HEK293T (cell line): Measurements from ENCODE around the gene SCN9A.

Experiments used
- ARNT ChIP-seq: fragments of 450-650 bp; IDR thresholded peaks from 2 replicates; pipeline ENCODE4 v1.6.1; 2017; ENCODE audit warnings: mild to moderate bottlenecking
- BHLHE40 ChIP-seq: fragments of 450-650 bp; IDR thresholded peaks from 2 replicates; pipeline ENCODE4 v1.6.1; 2016; ENCODE audit warnings: mild to moderate bottlenecking, moderate library complexity, borderline replicate concordance
- ELF4 ChIP-seq: fragments of 450-650 bp; IDR thresholded peaks from 2 replicates; pipeline ENCODE4 v1.6.1; 2017; ENCODE audit warnings: antibody characterized with exemption
- FOXA1 ChIP-seq: fragments of 450-650 bp; IDR thresholded peaks from 2 replicates; pipeline ENCODE4 v1.6.1; 2016; ENCODE audit warnings: mild to moderate bottlenecking
- FOXK2 ChIP-seq: fragments of 450-650 bp; IDR thresholded peaks from 2 replicates; pipeline ENCODE4 v1.6.1; 2016; ENCODE audit warnings: mild to moderate bottlenecking
- FOXM1 ChIP-seq: fragments of 450-650 bp; IDR thresholded peaks from 2 replicates; pipeline ENCODE4 v1.6.1; 2017; ENCODE audit warnings: mild to moderate bottlenecking, borderline replicate concordance
- L3MBTL2 ChIP-seq: fragments of 450-650 bp; conservative IDR thresholded peaks from 2 replicates; pipeline ENCODE4 v1.6.1; 2016; ENCODE audit warnings: mild to moderate bottlenecking
- NFRKB ChIP-seq: fragments of 450-650 bp; IDR thresholded peaks from 2 replicates; pipeline ENCODE4 v1.6.1; 2016; ENCODE audit warnings: mild to moderate bottlenecking, moderate library complexity
- SP1 ChIP-seq: fragments of 450-650 bp; IDR thresholded peaks from 2 replicates; pipeline ENCODE4 v1.6.1; 2017
- SUZ12 ChIP-seq: fragments of 450-650 bp; IDR thresholded peaks from 2 replicates; pipeline ENCODE4 v1.6.1; 2016; ENCODE audit warnings: mild to moderate bottlenecking
- TARDBP ChIP-seq: fragments of 450-650 bp; IDR thresholded peaks from 2 replicates; pipeline ENCODE4 v1.6.1; 2016
- ZNF384 ChIP-seq: fragments of 450-650 bp; IDR thresholded peaks from 2 replicates; pipeline ENCODE4 v1.6.1; 2016
- TF ChIP-seq, protein P1 (sequence below): fragments of 450-650 bp; IDR thresholded peaks from 2 replicates; pipeline ENCODE4 v1.6.1; 2016

DNA sequence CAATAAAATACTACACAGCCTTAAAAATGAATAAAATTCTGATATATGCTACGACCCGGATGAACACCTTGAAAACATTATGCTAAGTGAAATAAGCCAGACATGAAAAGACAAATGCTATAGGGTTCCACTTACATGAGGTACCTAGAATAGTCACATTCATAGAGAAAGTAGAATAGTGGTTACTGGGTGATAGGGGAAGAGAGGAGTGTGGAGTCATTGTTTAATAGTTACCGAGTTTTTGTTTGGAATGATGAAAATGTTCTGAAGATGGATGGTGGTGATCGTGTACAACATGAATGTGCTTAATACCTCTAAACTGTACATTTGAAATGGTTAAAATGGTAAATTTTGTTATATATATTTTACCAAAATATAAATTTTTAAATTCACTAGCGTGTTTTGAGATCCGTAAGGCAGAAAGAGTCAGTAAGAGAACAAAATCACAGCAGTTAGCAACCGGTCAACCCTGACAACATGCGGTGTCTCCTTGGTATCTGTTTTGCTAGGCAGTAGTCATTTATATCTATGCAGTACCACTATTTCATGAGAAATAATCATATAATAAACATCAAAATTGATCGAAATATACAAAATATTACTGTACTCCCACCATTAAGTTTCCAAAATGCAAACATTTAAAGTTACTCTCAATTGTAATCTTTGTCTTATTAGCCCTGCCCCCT is 11.1 kb downstream of the SCN9A start:
- no peak for TF ChIP-seq FOXK2
- TF ChIP-seq ARNT = no peak
- TF ChIP-seq SP1 = no peak
- no peak for TF ChIP-seq TARDBP
- no peak for TF ChIP-seq FOXA1
- TF ChIP-seq ELF4 = no peak
- no peak for TF ChIP-seq SUZ12
- TF ChIP-seq ZNF384 = no peak
- TF ChIP-seq BHLHE40 = no peak
- TF ChIP-seq FOXM1 = no peak
- TF ChIP-seq NFRKB = no peak
- TF ChIP-seq L3MBTL2 = no peak
- TF ChIP-seq, protein P1, sequence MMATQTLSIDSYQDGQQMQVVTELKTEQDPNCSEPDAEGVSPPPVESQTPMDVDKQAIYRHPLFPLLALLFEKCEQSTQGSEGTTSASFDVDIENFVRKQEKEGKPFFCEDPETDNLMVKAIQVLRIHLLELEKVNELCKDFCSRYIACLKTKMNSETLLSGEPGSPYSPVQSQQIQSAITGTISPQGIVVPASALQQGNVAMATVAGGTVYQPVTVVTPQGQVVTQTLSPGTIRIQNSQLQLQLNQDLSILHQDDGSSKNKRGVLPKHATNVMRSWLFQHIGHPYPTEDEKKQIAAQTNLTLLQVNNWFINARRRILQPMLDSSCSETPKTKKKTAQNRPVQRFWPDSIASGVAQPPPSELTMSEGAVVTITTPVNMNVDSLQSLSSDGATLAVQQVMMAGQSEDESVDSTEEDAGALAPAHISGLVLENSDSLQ = no peak
